Measurements from ENCODE around the gene GPC6. TPM values are rescaled to one million over a fixed set of nuclear protein-coding genes. Genes with fewer than 3 reads are reported as not detected.
A peak's percentile ranks its signal among the peaks of the same experiment; 100 is the strongest.

GPC6 gene
- total and polyA plus RNA-seq, 9 of the 15 experiments (the other 6 are each of a cell fraction or from before 2014, with no cell fraction given): under 0.01 to 0.20 (median 0.01) TPM; not detected in 4

DNA sequence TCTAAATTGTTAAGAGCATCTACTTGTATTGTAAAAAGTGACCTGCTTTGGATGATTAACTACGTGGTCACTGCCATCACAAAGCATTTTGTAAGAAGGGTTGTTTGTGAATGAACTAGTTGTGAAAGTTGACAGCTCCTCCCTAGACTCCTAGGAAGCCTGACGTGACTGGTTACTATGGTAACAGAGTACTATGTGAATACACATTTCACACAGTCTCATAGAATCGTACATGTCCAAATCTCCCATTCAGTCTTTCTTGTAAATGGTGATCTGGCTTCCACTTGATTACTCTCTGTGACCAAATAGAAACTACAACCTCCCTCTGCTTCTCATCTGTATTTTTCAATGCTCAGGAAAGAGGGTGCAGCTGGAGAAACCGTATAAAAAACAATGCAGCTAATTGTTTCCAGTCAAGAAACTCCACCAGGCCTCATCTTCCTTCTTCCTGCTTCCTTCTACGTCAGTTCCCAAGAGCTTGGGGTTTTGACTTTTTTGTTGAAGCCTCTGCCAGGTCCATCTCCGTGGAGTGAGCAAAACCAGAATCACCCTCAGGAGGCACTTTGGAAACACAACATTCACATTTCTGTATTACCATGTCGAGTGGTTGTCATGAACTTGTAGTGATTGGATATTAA lies 83.4 kb downstream of the GPC6 start (continued):
- TF ChIP-seq, protein P1, sequence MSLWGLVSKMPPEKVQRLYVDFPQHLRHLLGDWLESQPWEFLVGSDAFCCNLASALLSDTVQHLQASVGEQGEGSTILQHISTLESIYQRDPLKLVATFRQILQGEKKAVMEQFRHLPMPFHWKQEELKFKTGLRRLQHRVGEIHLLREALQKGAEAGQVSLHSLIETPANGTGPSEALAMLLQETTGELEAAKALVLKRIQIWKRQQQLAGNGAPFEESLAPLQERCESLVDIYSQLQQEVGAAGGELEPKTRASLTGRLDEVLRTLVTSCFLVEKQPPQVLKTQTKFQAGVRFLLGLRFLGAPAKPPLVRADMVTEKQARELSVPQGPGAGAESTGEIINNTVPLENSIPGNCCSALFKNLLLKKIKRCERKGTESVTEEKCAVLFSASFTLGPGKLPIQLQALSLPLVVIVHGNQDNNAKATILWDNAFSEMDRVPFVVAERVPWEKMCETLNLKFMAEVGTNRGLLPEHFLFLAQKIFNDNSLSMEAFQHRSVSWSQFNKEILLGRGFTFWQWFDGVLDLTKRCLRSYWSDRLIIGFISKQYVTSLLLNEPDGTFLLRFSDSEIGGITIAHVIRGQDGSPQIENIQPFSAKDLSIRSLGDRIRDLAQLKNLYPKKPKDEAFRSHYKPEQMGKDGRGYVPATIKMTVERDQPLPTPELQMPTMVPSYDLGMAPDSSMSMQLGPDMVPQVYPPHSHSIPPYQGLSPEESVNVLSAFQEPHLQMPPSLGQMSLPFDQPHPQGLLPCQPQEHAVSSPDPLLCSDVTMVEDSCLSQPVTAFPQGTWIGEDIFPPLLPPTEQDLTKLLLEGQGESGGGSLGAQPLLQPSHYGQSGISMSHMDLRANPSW (CRISPR knock-in tag; IDR thresholded peaks at IDR 0.05): 0 out of 2 replicates have a peak, but pooled peaks have one; percentile 48

DNA sequence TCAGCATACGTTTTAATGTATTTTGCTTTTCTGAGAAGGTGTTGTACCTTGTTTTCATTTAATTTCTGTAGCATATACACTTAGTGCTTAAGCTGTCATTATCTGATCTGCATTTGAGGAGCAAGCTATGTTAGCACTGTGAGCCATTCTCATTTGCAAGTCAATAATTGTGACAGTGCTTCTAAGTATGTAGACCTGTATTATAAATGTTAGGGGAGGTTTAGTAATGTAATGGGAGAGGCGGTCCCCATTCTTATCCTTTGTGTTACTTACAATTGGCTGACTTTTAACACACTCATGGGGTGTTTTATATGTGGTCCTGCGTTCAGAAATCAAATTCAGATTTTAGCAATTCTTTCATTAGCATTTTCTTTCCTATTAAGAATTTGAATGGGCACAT lies 90.2 kb downstream of the GPC6 start:
- no peak overlapping the region for H3K27ac ChIP-seq (ENCODE audit: extremely low read depth, low read depth, low read length)
- POLR2A ChIA-PET: interaction anchor here (0.8 to 3.4 kb wide), 7 partner anchors 9 to 24 kb away, joined by 3 to 19 read pairs (median 3); no protein-coding TSS in a partner anchor
- DNase-seq (ENCODE audit: extremely low read depth in 1 of 4, low spot score in 3 of 4) (no peak), FAIRE-seq (no peak), ATAC-seq (no peak)
- CTCF ChIA-PET (ENCODE audit: low intra/inter-chr PET ratio): no interaction called here
- no peaks in the 10 kb centered on the region for H3K9me1 ChIP-seq (ENCODE audit: control insufficient read depth, insufficient read depth, low read length)
- no peak overlapping the region for H3K4me2 ChIP-seq (ENCODE audit: insufficient read depth, low read length)
- H3K27me3 ChIP-seq (ENCODE audit: control insufficient read depth in 2 of 2, insufficient read depth in 2 of 2, low read length in 2 of 2): no peaks in the 10 kb centered on the region
- no TSS peak for BruUV-seq (replicated peaks)
- in situ Hi-C loops (cut with MboI) (no loop called here), intact Hi-C loops (cut with micrococcal nuclease) (no loop called here)
- no peaks in the 10 kb centered on the region for H3K9me3 ChIP-seq (replicated peaks; ENCODE audit: control insufficient read depth, insufficient read depth, low read depth, low read length)
- H3K4me1 ChIP-seq (replicated peaks in 1 of 2; ENCODE audit: control insufficient read depth in 2 of 2, insufficient read depth in 2 of 2, low read length in 2 of 2): no peaks in the 10 kb centered on the region; a peak in 1 of 5 replicates
- no peaks in the 10 kb centered on the region for H4K20me1 ChIP-seq (replicated peaks; ENCODE audit: control insufficient read depth, insufficient read depth, low read length)
- H2AFZ ChIP-seq (ENCODE audit: low read depth, low read length): no peak overlapping the region
- 1% methylated on average over 3 of the region's 3 CpGs for WGBS (ENCODE audit: insufficient coverage, low coverage, missing lambda C conversion rate)
- no peak overlapping the region for H3K4me3 ChIP-seq
- H3K79me2 ChIP-seq (ENCODE audit: control insufficient read depth, insufficient read depth, low read length): no peaks in the 10 kb centered on the region
- H3K36me3 ChIP-seq (ENCODE audit: control insufficient read depth, insufficient read depth, low read length): no peaks in the 10 kb centered on the region
- H3K9ac ChIP-seq (ENCODE audit: insufficient read depth in 1 of 2, low read depth in 2 of 2, low read length in 2 of 2): no peak overlapping the region
- no peak for TF ChIP-seq TEAD1 (CRISPR knock-in tag; IDR thresholded peaks at IDR 0.05)
- no peak for TF ChIP-seq ZSCAN29 (IDR thresholded peaks at IDR 0.05)
- no peak for TF ChIP-seq ZNF586 (CRISPR knock-in tag; conservative IDR thresholded peaks at IDR 0.05)
- TF ChIP-seq, protein P2, sequence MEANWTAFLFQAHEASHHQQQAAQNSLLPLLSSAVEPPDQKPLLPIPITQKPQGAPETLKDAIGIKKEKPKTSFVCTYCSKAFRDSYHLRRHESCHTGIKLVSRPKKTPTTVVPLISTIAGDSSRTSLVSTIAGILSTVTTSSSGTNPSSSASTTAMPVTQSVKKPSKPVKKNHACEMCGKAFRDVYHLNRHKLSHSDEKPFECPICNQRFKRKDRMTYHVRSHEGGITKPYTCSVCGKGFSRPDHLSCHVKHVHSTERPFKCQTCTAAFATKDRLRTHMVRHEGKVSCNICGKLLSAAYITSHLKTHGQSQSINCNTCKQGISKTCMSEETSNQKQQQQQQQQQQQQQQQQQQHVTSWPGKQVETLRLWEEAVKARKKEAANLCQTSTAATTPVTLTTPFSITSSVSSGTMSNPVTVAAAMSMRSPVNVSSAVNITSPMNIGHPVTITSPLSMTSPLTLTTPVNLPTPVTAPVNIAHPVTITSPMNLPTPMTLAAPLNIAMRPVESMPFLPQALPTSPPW (CRISPR knock-in tag; IDR thresholded peaks at IDR 0.05): no peak
- TF ChIP-seq SRSF1 (IDR thresholded peaks at IDR 0.05; ENCODE audit: low read depth, low read length): no peak
- no peak for TF ChIP-seq U2AF1 (optimal IDR thresholded peaks at IDR 0.05; ENCODE audit: low read depth, low read length)
- TF ChIP-seq ZKSCAN8 (CRISPR knock-in tag; IDR thresholded peaks at IDR 0.05): no peak
- no peak for TF ChIP-seq POLR2H (tag; IDR thresholded peaks at IDR 0.05; ENCODE audit: low read depth)
- TF ChIP-seq JUNB (CRISPR knock-in tag; conservative IDR thresholded peaks at IDR 0.05): no peak
- TF ChIP-seq ELF4 (CRISPR knock-in tag; IDR thresholded peaks at IDR 0.05): no peak
